Astrocyte (in vitro differentiated cells and primary cell): Measurements from ENCODE around the gene CCDC178. TPM values are rescaled to one million over a fixed set of nuclear protein-coding genes. Genes with fewer than 3 reads are reported as not detected.

ENCODE experiments used
- DNase-seq: peaks from one replicate; pipeline ENCODE4 v3.0.0-alpha.2; 2010; ENCODE audit warnings: low read depth
- FAIRE-seq: peaks from 2 replicates; lab custom pipeline; 2011; peaks lifted over from hg19 to GRCh38; lab: Jason Lieb, UNC
- H2AFZ ChIP-seq: 2 replicates; pipeline ENCODE4 v1.6.0; 2012; ENCODE audit warnings: low read depth, low read length, inconsistent platforms
- H3K27ac ChIP-seq: 2 replicates; pipeline ENCODE4 v1.5.1; 2011; ENCODE audit warnings: low read depth, low read length, inconsistent platforms
- H3K27me3 ChIP-seq: 2 replicates; pipeline ENCODE4 v1.6.0; 2011; ENCODE audit warnings: low read length, inconsistent platforms; ENCODE audit not compliant: insufficient read depth
- H3K36me3 ChIP-seq: 2 replicates; pipeline ENCODE4 v1.5.1; 2011; ENCODE audit warnings: low read length, inconsistent platforms; ENCODE audit not compliant: insufficient read depth
- H3K4me1 ChIP-seq: 2 replicates; pipeline ENCODE4 v1.5.1; 2011; ENCODE audit warnings: low read length, inconsistent platforms; ENCODE audit not compliant: insufficient read depth
- H3K4me2 ChIP-seq: 2 replicates; pipeline ENCODE4 v1.6.0; 2012; ENCODE audit warnings: low read length, inconsistent platforms
- H3K4me3 ChIP-seq: 2 replicates; pipeline ENCODE4 v1.5.1; 2011; ENCODE audit warnings: low read depth, mild to moderate bottlenecking, low read length, inconsistent platforms; ENCODE audit not compliant: insufficient read depth
- H3K79me2 ChIP-seq: 2 replicates; pipeline ENCODE4 v1.6.0; 2012; ENCODE audit warnings: mild to moderate bottlenecking, low read length, inconsistent platforms; ENCODE audit not compliant: insufficient read depth
- H3K9ac ChIP-seq: 2 replicates; pipeline ENCODE4 v1.6.0; 2012; ENCODE audit warnings: mild to moderate bottlenecking, low read length, inconsistent platforms
- H3K9me3 ChIP-seq: 2 replicates; pipeline ENCODE4 v1.5.1; 2012; ENCODE audit warnings: low read depth, mild to moderate bottlenecking, low read length, inconsistent platforms; ENCODE audit not compliant: insufficient read depth
- H4K20me1 ChIP-seq: 2 replicates; pipeline ENCODE4 v1.6.0; 2012; ENCODE audit warnings: low read length, inconsistent platforms; ENCODE audit not compliant: insufficient read depth
- H3K27ac Mint-ChIP-seq: one replicate; pipeline ENCODE4 v1.8.0; 2021; ENCODE audit warnings: mild to moderate bottlenecking, mixed read lengths; ENCODE audit not compliant: unreplicated experiment
- H3K27me3 Mint-ChIP-seq: one replicate; pipeline ENCODE4 v1.8.0; 2021; ENCODE audit warnings: low read depth, mixed read lengths; ENCODE audit not compliant: unreplicated experiment
- H3K36me3 Mint-ChIP-seq: one replicate; pipeline ENCODE4 v1.8.0; 2021; ENCODE audit warnings: low read depth, mixed read lengths; ENCODE audit not compliant: unreplicated experiment
- H3K4me1 Mint-ChIP-seq: one replicate; pipeline ENCODE4 v1.8.0; 2021; ENCODE audit warnings: low read depth, mixed read lengths; ENCODE audit not compliant: unreplicated experiment
- H3K4me3 Mint-ChIP-seq: one replicate; pipeline ENCODE4 v1.8.0; 2021; ENCODE audit warnings: mild to moderate bottlenecking, moderate library complexity, mixed read lengths; ENCODE audit not compliant: unreplicated experiment
- H3K9me3 Mint-ChIP-seq: one replicate; pipeline ENCODE4 v1.8.0; 2021; ENCODE audit warnings: mild to moderate bottlenecking, mixed read lengths; ENCODE audit not compliant: unreplicated experiment
- CTCF ChIP-seq: IDR thresholded peaks from 2 replicates; pipeline ENCODE4 v1.5.1; 2011; ENCODE audit warnings: low read depth, mild to moderate bottlenecking, inconsistent platforms, low read length, moderate library complexity; ENCODE audit not compliant: insufficient read depth
- EZH2 ChIP-seq: IDR thresholded peaks from 2 replicates; pipeline ENCODE4 v1.6.1; 2012; ENCODE audit warnings: mild to moderate bottlenecking, low read length, inconsistent platforms; ENCODE audit not compliant: insufficient read depth
- total RNA-seq: library from RNA; stranded (reverse); gene quantifications from 2 replicates; pipeline ENCODE4 v1.2.1, GENCODE V29; 2021

CCDC178 gene
- total RNA-seq, 1 donor from 2014 or later: 0.30 TPM

- H3K27me3 ChIP-seq: no peaks in the 10 kb centered on the region
- no peaks in the 10 kb centered on the region for H3K9me3 ChIP-seq
- Mint-ChIP-seq H3K27ac (no peak overlapping the region), H3K4me3 (no peak overlapping the region), H3K9me3 (peaks cover 4% of the 10 kb centered on the region), H3K27me3 (no peaks in the 10 kb centered on the region), H3K36me3 (no peaks in the 10 kb centered on the region), H3K4me1 (peaks cover 9% of the 10 kb centered on the region)
- H3K4me3 ChIP-seq: no peak overlapping the region
- DNase-seq (no peak), FAIRE-seq (no peak)
- H3K4me2 ChIP-seq: no peak overlapping the region
- no peak overlapping the region for H3K27ac ChIP-seq
- no peaks in the 10 kb centered on the region for H3K4me1 ChIP-seq
- H2AFZ ChIP-seq: no peak overlapping the region
- TF ChIP-seq EZH2 (no peak), CTCF (no peak)
- no peaks in the 10 kb centered on the region for H4K20me1 ChIP-seq
- H3K9ac ChIP-seq: no peak overlapping the region
- H3K36me3 ChIP-seq: no peaks in the 10 kb centered on the region
- no peaks in the 10 kb centered on the region for H3K79me2 ChIP-seq
Measured at GRCh38 chr18:33184175-33184574, 256.3 kb downstream of the CCDC178 start.

GRCh38 chr18:33183136-33183535, 257.4 kb downstream of the CCDC178 start:
- Histone ChIP-seq H3K27ac (no peak overlapping the region), H2AFZ (no peak overlapping the region), H3K9ac (no peak overlapping the region), H3K79me2 (no peaks in the 10 kb centered on the region), H3K4me1 (no peaks in the 10 kb centered on the region), H3K9me3 (no peaks in the 10 kb centered on the region), H3K4me3 (no peak overlapping the region), H3K4me2 (no peak overlapping the region), H3K27me3 (no peaks in the 10 kb centered on the region), H4K20me1 (no peaks in the 10 kb centered on the region), H3K36me3 (no peaks in the 10 kb centered on the region)
- no peaks in the 10 kb centered on the region for H3K27me3 Mint-ChIP-seq
- peaks cover 8% of the 10 kb centered on the region for H3K4me1 Mint-ChIP-seq
- no peak overlapping the region for H3K4me3 Mint-ChIP-seq
- no peaks in the 10 kb centered on the region for H3K36me3 Mint-ChIP-seq
- no peak for DNase-seq
- TF ChIP-seq CTCF (no peak), EZH2 (no peak)
- no peak for FAIRE-seq
- H3K27ac Mint-ChIP-seq: no peak overlapping the region
- H3K9me3 Mint-ChIP-seq: peaks cover 4% of the 10 kb centered on the region

GRCh38 chr18:33181016-33181415, 259.5 kb downstream of the CCDC178 start:
- H3K4me3 ChIP-seq: no peak overlapping the region
- H4K20me1 ChIP-seq: no peaks in the 10 kb centered on the region
- no peaks in the 10 kb centered on the region for H3K27me3 ChIP-seq
- H3K4me1 ChIP-seq: no peaks in the 10 kb centered on the region
- Mint-ChIP-seq H3K36me3 (no peaks in the 10 kb centered on the region), H3K4me3 (no peak overlapping the region), H3K27ac (no peak overlapping the region), H3K27me3 (no peaks in the 10 kb centered on the region), H3K9me3 (no peaks in the 10 kb centered on the region), H3K4me1 (peaks cover 2% of the 10 kb centered on the region)
- H3K9me3 ChIP-seq: no peaks in the 10 kb centered on the region
- no peak overlapping the region for H2AFZ ChIP-seq
- no peak for FAIRE-seq
- no peaks in the 10 kb centered on the region for H3K36me3 ChIP-seq
- no peaks in the 10 kb centered on the region for H3K79me2 ChIP-seq
- no peak overlapping the region for H3K27ac ChIP-seq
- H3K4me2 ChIP-seq: no peak overlapping the region
- TF ChIP-seq CTCF (no peak), EZH2 (no peak)
- no peak overlapping the region for H3K9ac ChIP-seq
- DNase-seq: peak; percentile 7
